K562 (cell line): Measurements from ENCODE around the gene HPF1. TPM values are rescaled to one million over a fixed set of nuclear protein-coding genes. Genes with fewer than 3 reads are reported as not detected.

Source experiments
- ATAC-seq: fragments of 200-7000 bp; cut with Tn5 transposase; 3 replicates; pipeline ENCODE4 v1.9.1; 2020; ENCODE audit warnings: moderate library complexity
- BruUV-seq: library from RNA; stranded (reverse); fragments of 400-500 nt; replicated peaks from 2 replicates; lab custom pipeline; 2021; lab: Mats Ljungman, UMichigan
- CTCF ChIA-PET: fragments of 300-600 bp; formaldehyde crosslinking; extraction: SDS; loops from one replicate; lab custom pipeline; 2021; ENCODE audit warnings: low intra/inter-chr PET ratio; lab: Yijun Ruan, JAX
- POLR2A ChIA-PET: fragments of 300-600, 350-650 bp; sonication (Branson Sonifier 250); formaldehyde crosslinking; extraction: SDS; loops from one replicate; lab custom pipeline; 2021; ENCODE audit warnings: antibody characterized with exemption, inconsistent platforms; lab: Yijun Ruan, JAX
- DNase-seq, 4 experiments: peaks; one replicate each; pipeline versions ENCODE4 v3.0.0 to v3.0.0-alpha.2; 2011 to 2018; ENCODE audit warnings: low spot score in 3 of 4, mixed read lengths in 3 of 4; ENCODE audit errors: extremely low read depth in 1 of 4
- FAIRE-seq: peaks from 2 replicates; lab custom pipeline; 2011; peaks lifted over from hg19 to GRCh38; lab: Jason Lieb, UNC
- H2AFZ ChIP-seq: 2 replicates; pipeline ENCODE4 v1.6.0; 2011; ENCODE audit warnings: low read depth, low read length, control low read depth, inconsistent platforms
- H3K27ac ChIP-seq: fragments of 200-600 bp; 3 replicates; pipeline ENCODE4 v1.8.0; 2011; ENCODE audit warnings: low read depth, mild to moderate bottlenecking, control low read depth, inconsistent platforms, low read length, moderate library complexity, mixed read lengths; ENCODE audit errors: extremely low read depth
- H3K27me3 ChIP-seq, 2 experiments: fragments of 300-600 bp in 1 of 2; 2 replicates in 1 of 2; 3 replicates in 1 of 2; pipeline versions ENCODE4 v1.6.0 to v1.8.0; 2011; ENCODE audit warnings: inconsistent platforms in 2 of 2, low read length in 2 of 2, mild to moderate bottlenecking in 1 of 2, mixed read lengths in 1 of 2, moderate library complexity in 1 of 2; ENCODE audit not compliant: control insufficient read depth in 2 of 2, insufficient read depth in 2 of 2
- H3K36me3 ChIP-seq: fragments of 300-600 bp; 3 replicates; pipeline ENCODE4 v1.8.0; 2011; ENCODE audit warnings: mild to moderate bottlenecking, low read length, inconsistent platforms; ENCODE audit not compliant: control insufficient read depth, insufficient read depth
- H3K4me1 ChIP-seq, 2 experiments: fragments of 200-600 bp in 1 of 2; replicated peaks in 1 of 2; 2 replicates in 1 of 2; 3 replicates in 1 of 2; pipeline versions ENCODE4 v1.5.1 to v1.8.0; 2011; ENCODE audit warnings: inconsistent platforms in 2 of 2, low read length in 2 of 2, mild to moderate bottlenecking in 1 of 2, mixed read lengths in 1 of 2, moderate library complexity in 1 of 2; ENCODE audit not compliant: control insufficient read depth in 2 of 2, insufficient read depth in 2 of 2
- H3K4me2 ChIP-seq: 2 replicates; pipeline ENCODE4 v1.6.1; 2011; ENCODE audit warnings: low read length, control low read depth, inconsistent platforms, mixed read lengths; ENCODE audit not compliant: insufficient read depth
- H3K4me3 ChIP-seq: fragments of 200-600 bp; sonication (generic), shearing (Covaris generic); 2 replicates; pipeline ENCODE4 v1.5.1; 2016; ENCODE audit warnings: control low read depth, inconsistent platforms
- H3K79me2 ChIP-seq: fragments of 200-600 bp; 3 replicates; pipeline ENCODE4 v1.8.0; 2011; ENCODE audit warnings: low read length, inconsistent platforms; ENCODE audit not compliant: control insufficient read depth, insufficient read depth
- H3K9ac ChIP-seq, 2 experiments: 2 replicates each; pipeline versions ENCODE4 v1.6.0 to v1.6.1; 2011; ENCODE audit warnings: low read depth in 2 of 2, low read length in 2 of 2, control low read depth in 1 of 2, inconsistent platforms in 1 of 2, mild to moderate bottlenecking in 1 of 2, mixed read lengths in 1 of 2; ENCODE audit not compliant: insufficient read depth in 1 of 2
- H3K9me1 ChIP-seq: one replicate; pipeline ENCODE4 v1.6.0; 2011; ENCODE audit warnings: inconsistent platforms, mild to moderate bottlenecking, low read length, moderate library complexity; ENCODE audit not compliant: control insufficient read depth, insufficient read depth
- H3K9me3 ChIP-seq: replicated peaks from 2 replicates; pipeline ENCODE4 v1.5.1; 2011; ENCODE audit warnings: low read depth, low read length, inconsistent platforms; ENCODE audit not compliant: control insufficient read depth, insufficient read depth
- H4K20me1 ChIP-seq: replicated peaks from 2 replicates; pipeline ENCODE4 v1.6.1; 2011; ENCODE audit warnings: low read length, inconsistent platforms, mixed read lengths; ENCODE audit not compliant: control insufficient read depth, insufficient read depth
- BRF1 ChIP-seq: IDR thresholded peaks from 3 replicates; pipeline ENCODE4 v1.6.1; 2011; ENCODE audit warnings: borderline replicate concordance, mild to moderate bottlenecking; ENCODE audit not compliant: insufficient read length; ENCODE audit errors: extremely low read depth
- CCAR2 ChIP-seq: fragments of 200-400 bp; formaldehyde crosslinking; IDR thresholded peaks from 2 replicates; pipeline ENCODE4 v1.6.1; 2017; ENCODE audit warnings: mild to moderate bottlenecking, low read depth, low read length
- ELF2 ChIP-seq: fragments of 250-450 bp; sonication (Bioruptor Pico); IDR thresholded peaks from 2 replicates; pipeline ENCODE4 v1.5.0; 2021; ENCODE audit warnings: mild to moderate bottlenecking
- HMG20A ChIP-seq: fragments of 450-650 bp; formaldehyde crosslinking; conservative IDR thresholded peaks from 2 replicates; pipeline ENCODE4 v1.4.0; 2020; ENCODE audit warnings: mild to moderate bottlenecking, mixed read lengths
- JUND ChIP-seq, 2 experiments: IDR thresholded peaks; 2 replicates in 1 of 2; 3 replicates in 1 of 2; pipeline ENCODE4 v1.6.1; 2011; ENCODE audit warnings: borderline replicate concordance in 2 of 2, low read depth in 2 of 2, low read length in 2 of 2, improper control_type of control experiment in 1 of 2, missing biosample characterization in 1 of 2, missing genetic modification characterization in 1 of 2, missing genetic modification reagents in 1 of 2
- KLF10 ChIP-seq: fragments of 250-450 bp; sonication (Bioruptor Pico); IDR thresholded peaks from 2 replicates; pipeline ENCODE4 v1.6.1; 2021; ENCODE audit warnings: matching md5 sums
- KLF6 ChIP-seq: fragments of 250-450 bp; sonication (Bioruptor Pico); IDR thresholded peaks from 2 replicates; pipeline ENCODE4 v1.4.0; 2020; ENCODE audit warnings: mild to moderate bottlenecking, moderate library complexity, borderline replicate concordance
- NR2C1 ChIP-seq, 2 experiments: fragments of 450-650 bp; IDR thresholded peaks; 2 replicates each; pipeline ENCODE4 v1.6.1; 2017; ENCODE audit warnings: mild to moderate bottlenecking in 2 of 2, antibody characterized with exemption in 1 of 2, inconsistent platforms in 1 of 2, missing compliant biosample characterization in 1 of 2, missing genetic modification characterization in 1 of 2
- ZC3H8 ChIP-seq: fragments of 450-650 bp; IDR thresholded peaks from 2 replicates; pipeline ENCODE4 v1.6.1; 2017
- ZNF124 ChIP-seq: sonication (generic); formaldehyde crosslinking; IDR thresholded peaks from 2 replicates; pipeline ENCODE4 v1.8.1; 2022; ENCODE audit warnings: missing genetic modification reagents
- ZNF24 ChIP-seq: fragments of 450-650 bp; IDR thresholded peaks from 2 replicates; pipeline ENCODE4 v1.6.1; 2016
- ZNF316 ChIP-seq: fragments of 450-650 bp; IDR thresholded peaks from 2 replicates; pipeline ENCODE4 v1.6.1; 2016
- ZNF77 ChIP-seq: fragments of 250-450 bp; sonication (Bioruptor Pico); IDR thresholded peaks from 2 replicates; pipeline ENCODE4 v1.5.0; 2020
- WGBS: fragments of 100-300 bp; shearing (Covaris generic); methylation state at CpG from one replicate; pipeline ENCODE4 v1.1.6; 2016; ENCODE audit warnings: low coverage, mixed read lengths; ENCODE audit not compliant: insufficient coverage; ENCODE audit errors: missing lambda C conversion rate; 5-methylcytosine and 5-hydroxymethylcytosine counted together
- in situ Hi-C: fragments of 300-500 bp; cut with MboI; formaldehyde crosslinking; loops from 4 replicates; pipeline ENCODE4 v1.15.0; 2018; ENCODE audit warnings: inconsistent platforms, mixed read lengths
- intact Hi-C: fragments of 100-400 bp; cut with micrococcal nuclease; formaldehyde crosslinking; loops from 2 replicates; pipeline ENCODE4 v1.14.2; 2022
- polyA plus RNA-seq, 8 experiments: library from polyadenylated mRNA; depleted of rRNA in 4 of 8; stranded (reverse) in 5 of 8; unstranded in 3 of 8; fragments of >200 nt; fragmentation: Nextera tagmentation in 2 of 8; fragmentation: Illumina TruSeq in 1 of 8; extraction: Ambion mirVana in 2 of 8; extraction: Trizol in 1 of 8; gene quantifications; 2 replicates each; pipeline versions ENCODE4 v1.2.1 to v1.2.3, GENCODE V29; 2011 to 2014; ENCODE audit warnings: inconsistent platforms in 1 of 8, missing spikeins in 1 of 8
- total RNA-seq, 7 experiments: library from RNA; depleted of rRNA in 6 of 7; stranded (reverse); fragments of >200 nt in 6 of 7; fragmentation: Illumina TruSeq in 2 of 7; extraction: Trizol in 2 of 7; gene quantifications; 2 replicates each; pipeline versions ENCODE4 v1.2.1 to v1.2.3, GENCODE V29; 2011 to 2021; ENCODE audit warnings: low replicate concordance in 1 of 7
- TF ChIP-seq, protein P1 (sequence below): fragments of 250-450 bp; sonication (Bioruptor Pico); IDR thresholded peaks from 2 replicates; pipeline ENCODE4 v1.8.0; 2021; ENCODE audit warnings: borderline replicate concordance, mild to moderate bottlenecking, moderate library complexity; ENCODE audit not compliant: poor library complexity, severe bottlenecking

The HPF1 gene
- total and polyA plus RNA-seq, 9 of the 15 experiments (the other 6 are each of a cell fraction or from before 2014, with no cell fraction given), result 21.2 to 89.4 (median 35.2) TPM

- TF ChIP-seq ZNF24 (no peak), ZC3H8 (no peak), BRF1 (no peak)
These were observed 42.8 kb upstream of the HPF1 start (continued) for GRCh38 chr4:169800541-169800940.

DNA sequence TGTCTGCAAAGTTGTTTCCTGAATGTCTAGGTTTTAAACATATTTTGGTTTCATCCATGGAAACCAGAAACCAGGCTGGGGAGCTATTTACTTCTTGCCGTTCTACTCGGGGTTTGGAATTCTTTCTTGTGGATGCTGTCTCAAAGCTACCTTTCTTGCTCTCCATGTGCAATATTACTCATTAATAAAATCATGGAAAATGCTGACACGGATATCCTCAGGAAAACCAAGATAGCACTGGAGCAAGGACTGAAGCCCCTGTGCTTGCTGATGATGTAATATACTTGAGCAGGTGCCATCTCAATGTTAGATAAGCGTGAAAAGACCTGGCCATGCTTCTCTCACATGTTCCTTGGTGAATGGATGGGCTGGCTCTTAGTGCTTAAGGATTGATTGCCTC is 41.5 kb upstream of the HPF1 start:
- Histone ChIP-seq H4K20me1 (no peaks in the 10 kb centered on the region), H3K9me1 (no peaks in the 10 kb centered on the region), H3K4me2 (no peak overlapping the region), H3K79me2 (no peaks in the 10 kb centered on the region), H2AFZ (no peak overlapping the region), H3K9ac (no peak overlapping the region), H3K4me1 (no peaks in the 10 kb centered on the region), H3K36me3 (no peaks in the 10 kb centered on the region), H3K27me3 (peaks cover 3 to 6% of the 10 kb centered on the region in 2 experiments; a peak in 3 of 5 replicates), H3K9me3 (no peaks in the 10 kb centered on the region), H3K4me3 (no peak overlapping the region), H3K27ac (no peak overlapping the region)
- in situ Hi-C loops (no loop called here), intact Hi-C loops (loop anchor here (10.0 kb wide), 1 partner anchor 774 kb away; no protein-coding TSS in a partner anchor)
- CTCF ChIA-PET, result no interaction called here
- WGBS, result 8% methylated on average over 4 of the region's 4 CpGs
- BruUV-seq, result no TSS peak
- ATAC-seq (no peak), FAIRE-seq (no peak), DNase-seq (no peak)
- TF ChIP-seq HMG20A (CRISPR knock-in tag), result no peak
- 0 out of 2 replicates have a peak, but pooled peaks have one; percentile 5 for TF ChIP-seq ZNF316
- POLR2A ChIA-PET, result no interaction called here

DNA sequence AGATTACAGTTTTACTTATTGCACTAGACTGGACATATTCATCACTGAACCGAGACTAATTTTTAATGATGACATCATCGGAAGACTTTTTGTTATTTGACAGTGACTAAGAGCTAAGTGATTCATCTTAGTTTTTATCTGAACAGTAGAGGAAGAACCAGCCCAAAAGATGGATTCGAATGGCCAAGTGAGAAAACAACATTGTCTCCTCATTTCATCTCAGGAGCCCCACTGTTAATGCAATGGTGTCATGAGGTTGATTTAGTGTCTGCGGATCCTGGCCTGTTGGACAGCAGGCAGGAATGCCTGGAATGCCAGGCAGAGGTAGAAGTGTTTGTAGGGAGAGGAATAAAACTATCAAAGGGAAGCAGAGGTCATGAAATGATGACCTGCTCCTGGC is 37.8 kb upstream of the HPF1 start:
- BruUV-seq, result no TSS peak
- ChIA-PET POLR2A (no interaction called here), CTCF (interaction anchor here (0.6 kb wide), 1 partner anchor 313 kb away, joined by 3 read pairs; no protein-coding TSS in a partner anchor)
- H3K79me2 ChIP-seq, result no peaks in the 10 kb centered on the region
- peaks cover 0 to 4% of the 10 kb centered on the region in 2 experiments; a peak in 1 of 5 replicates for H3K4me1 ChIP-seq
- H3K4me3 ChIP-seq, result no peak overlapping the region
- H2AFZ ChIP-seq, result no peak overlapping the region
- DNase-seq (no peak), ATAC-seq (no peak), FAIRE-seq (no peak)
- H3K9ac ChIP-seq, result no peak overlapping the region
- H3K9me1 ChIP-seq, result no peaks in the 10 kb centered on the region
- no peak overlapping the region for H3K27ac ChIP-seq
- no peaks in the 10 kb centered on the region for H4K20me1 ChIP-seq
- H3K9me3 ChIP-seq, result no peaks in the 10 kb centered on the region
- peaks cover 6 to 7% of the 10 kb centered on the region in 2 experiments; a peak in 4 of 5 replicates for H3K27me3 ChIP-seq
- WGBS, result 0% methylated on average over 4 of the region's 4 CpGs
- intact Hi-C loops (loop anchor here (10.0 kb wide), 1 partner anchor 771 kb away; no protein-coding TSS in a partner anchor), in situ Hi-C loops (no loop called here)
- no peak overlapping the region for H3K4me2 ChIP-seq
- H3K36me3 ChIP-seq, result no peaks in the 10 kb centered on the region
- TF ChIP-seq CCAR2 (no peak), KLF10 (no peak), ZNF124 (CRISPR knock-in tag) (no peak), NR2C1 (IDR thresholded peaks at IDR 0.05) (no peak), NR2C1 (tag; IDR thresholded peaks at IDR 0.05) (no peak), ELF2 (CRISPR knock-in tag) (no peak), JUND (IDR thresholded peaks at IDR 0.05; ENCODE audit: borderline replicate concordance, low read depth, low read length) (no peak), JUND (tag; IDR thresholded peaks at IDR 0.05; ENCODE audit: borderline replicate concordance, low read depth, low read length) (peak; percentile 44; the same call in 1 of the 3 replicates), KLF6 (CRISPR knock-in tag) (no peak), ZNF77 (CRISPR knock-in tag) (no peak)
- TF ChIP-seq, protein P1, sequence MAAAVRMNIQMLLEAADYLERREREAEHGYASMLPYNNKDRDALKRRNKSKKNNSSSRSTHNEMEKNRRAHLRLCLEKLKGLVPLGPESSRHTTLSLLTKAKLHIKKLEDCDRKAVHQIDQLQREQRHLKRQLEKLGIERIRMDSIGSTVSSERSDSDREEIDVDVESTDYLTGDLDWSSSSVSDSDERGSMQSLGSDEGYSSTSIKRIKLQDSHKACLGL (CRISPR knock-in tag), result no peak
